NT2/D1 (cell line): ENCODE measurements around the gene ERC1.

ENCODE experiments used
- SUZ12 ChIP-seq: IDR thresholded peaks from 2 replicates; pipeline ENCODE4 v1.6.1; 2011; ENCODE audit not compliant: insufficient read length, insufficient read depth; ENCODE audit errors: extremely low read depth
- YY1 ChIP-seq: IDR thresholded peaks from 2 replicates; pipeline ENCODE4 v1.6.1; 2011; ENCODE audit not compliant: insufficient read length, insufficient read depth
- ZNF274 ChIP-seq: IDR thresholded peaks from 2 replicates; pipeline ENCODE4 v1.6.1; 2011; ENCODE audit warnings: mild to moderate bottlenecking, low read depth, low read length

DNA sequence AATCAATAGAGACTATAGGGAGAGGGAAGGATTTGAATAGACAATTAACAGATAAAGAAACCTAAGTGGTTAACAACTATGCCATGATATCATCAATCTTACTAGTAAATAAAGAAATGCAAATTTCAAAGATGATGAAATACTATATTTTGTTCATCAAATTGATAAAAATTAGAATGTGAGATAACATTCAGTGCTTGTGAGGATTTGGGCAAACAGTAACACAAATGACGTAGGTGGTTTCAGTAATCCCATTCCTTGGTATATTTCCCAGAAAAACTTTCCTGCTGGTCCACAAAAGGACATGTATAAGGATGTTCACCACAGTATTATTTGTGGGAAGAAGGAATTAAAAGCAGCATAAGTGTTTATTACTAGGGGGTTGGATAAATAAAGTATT lies 136.0 kb downstream of the ERC1 start:
- TF ChIP-seq YY1 (no peak), ZNF274 (no peak), SUZ12 (no peak)
